Adrenal gland (tissue), 5 donors: ENCODE measurements around the gene UCMA.

ENCODE experiments used
- CTCF ChIP-seq, 6 experiments: fragments of 450-650 bp in 4 of 6; fragments of 200-600 bp in 2 of 6; sonication (generic) in 1 of 6; IDR thresholded peaks; 1 replicate in 5 of 6; 2 replicates in 1 of 6; pipeline versions ENCODE4 v1.5.1 to v1.8.0; 2016 to 2021; ENCODE audit warnings: antibody characterized with exemption in 6 of 6, mild to moderate bottlenecking in 2 of 6, moderate library complexity in 1 of 6
- POLR2A ChIP-seq, 2 donors: fragments of 450-650 bp; IDR thresholded peaks; one replicate each; pipeline ENCODE4 v1.6.1; 2017; ENCODE audit warnings: antibody characterized with exemption in 2 of 2, mild to moderate bottlenecking in 2 of 2, moderate library complexity in 1 of 2
- donor health status: DM: no; HTN: no; CAD: no.

- TF ChIP-seq CTCF (IDR thresholded peaks at IDR 0.05) (no peak), POLR2A (IDR thresholded peaks at IDR 0.05) (no peak)
These were observed 10.9 kb downstream of the UCMA start for GRCh38 chr10:13223241-13223640.
